NB4 (cell line): Measurements from ENCODE around the gene CPSF6.
"Not testable (repeated sequence)": the region's sequence is repeated elsewhere in the genome, so short reads cannot be mapped to it uniquely, and the experiment has no call there.

ENCODE experiments used
- MYC ChIP-seq: IDR thresholded peaks from 2 replicates; pipeline ENCODE4 v1.6.1; 2011; ENCODE audit warnings: low read depth, low read length
- POLR2A ChIP-seq: IDR thresholded peaks from 2 replicates; pipeline ENCODE4 v1.6.1; 2011; ENCODE audit warnings: mild to moderate bottlenecking; ENCODE audit not compliant: insufficient read length; ENCODE audit errors: extremely low read depth
- TF ChIP-seq, protein P1 (sequence below): IDR thresholded peaks from one replicate; pipeline ENCODE4 v1.5.1; 2012; ENCODE audit warnings: low read depth, low read length
- TF ChIP-seq, protein P2 (sequence below): IDR thresholded peaks from 2 replicates; pipeline ENCODE4 v1.6.1; 2011; ENCODE audit warnings: low read depth, low read length

DNA sequence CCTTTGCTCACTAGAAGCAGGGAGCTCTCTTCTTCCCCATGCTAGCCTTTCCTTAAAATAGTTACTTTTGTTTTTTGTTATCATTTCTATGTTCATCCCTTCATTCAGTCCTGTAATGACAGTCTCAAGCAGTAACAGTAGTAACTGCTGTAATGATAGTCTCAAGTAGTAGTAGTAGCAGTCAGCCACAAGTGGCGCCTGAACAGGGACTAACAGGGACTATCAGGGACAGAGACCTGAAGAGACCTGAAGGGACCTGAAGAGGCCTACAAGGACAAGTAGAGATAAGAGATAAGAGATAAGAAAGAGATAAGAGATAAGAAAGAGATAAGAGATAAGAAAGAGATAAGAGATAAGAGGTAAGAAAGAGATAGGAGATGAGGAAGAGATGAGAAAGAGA, 39.4 kb upstream of the CPSF6 start:
- TF ChIP-seq POLR2A, MYC: not testable (repeated sequence)
- TF ChIP-seq, protein P1, sequence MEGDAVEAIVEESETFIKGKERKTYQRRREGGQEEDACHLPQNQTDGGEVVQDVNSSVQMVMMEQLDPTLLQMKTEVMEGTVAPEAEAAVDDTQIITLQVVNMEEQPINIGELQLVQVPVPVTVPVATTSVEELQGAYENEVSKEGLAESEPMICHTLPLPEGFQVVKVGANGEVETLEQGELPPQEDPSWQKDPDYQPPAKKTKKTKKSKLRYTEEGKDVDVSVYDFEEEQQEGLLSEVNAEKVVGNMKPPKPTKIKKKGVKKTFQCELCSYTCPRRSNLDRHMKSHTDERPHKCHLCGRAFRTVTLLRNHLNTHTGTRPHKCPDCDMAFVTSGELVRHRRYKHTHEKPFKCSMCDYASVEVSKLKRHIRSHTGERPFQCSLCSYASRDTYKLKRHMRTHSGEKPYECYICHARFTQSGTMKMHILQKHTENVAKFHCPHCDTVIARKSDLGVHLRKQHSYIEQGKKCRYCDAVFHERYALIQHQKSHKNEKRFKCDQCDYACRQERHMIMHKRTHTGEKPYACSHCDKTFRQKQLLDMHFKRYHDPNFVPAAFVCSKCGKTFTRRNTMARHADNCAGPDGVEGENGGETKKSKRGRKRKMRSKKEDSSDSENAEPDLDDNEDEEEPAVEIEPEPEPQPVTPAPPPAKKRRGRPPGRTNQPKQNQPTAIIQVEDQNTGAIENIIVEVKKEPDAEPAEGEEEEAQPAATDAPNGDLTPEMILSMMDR, result not testable (repeated sequence)
- TF ChIP-seq, protein P2, sequence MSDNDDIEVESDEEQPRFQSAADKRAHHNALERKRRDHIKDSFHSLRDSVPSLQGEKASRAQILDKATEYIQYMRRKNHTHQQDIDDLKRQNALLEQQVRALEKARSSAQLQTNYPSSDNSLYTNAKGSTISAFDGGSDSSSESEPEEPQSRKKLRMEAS, result not testable (repeated sequence)
